Measurements from ENCODE around the gene C1QL1. TPM values are rescaled to one million over a fixed set of nuclear protein-coding genes. Genes with fewer than 3 reads are reported as not detected.

C1QL1 gene
- polyA plus RNA-seq, 1 donor (not counting 4 experiments of a cell fraction or from before 2014, with no cell fraction given) = 0.04 TPM

GRCh38 chr17:45016237-45016636 is 48.1 kb upstream of the C1QL1 start:
- Histone ChIP-seq H3K79me2 (ENCODE audit: control insufficient read depth, insufficient read depth, low read length) (no peaks in the 10 kb centered on the region), H3K27me3 (ENCODE audit: control insufficient read depth, extremely low read depth, insufficient read depth, low read length) (no peaks in the 10 kb centered on the region), H3K4me1 (ENCODE audit: control insufficient read depth, extremely low read depth, insufficient read depth, low read length) (peaks cover 9% of the 10 kb centered on the region), H3K9me1 (ENCODE audit: control insufficient read depth, extremely low read depth, insufficient read depth, low read length) (no peaks in the 10 kb centered on the region), H2AFZ (ENCODE audit: control insufficient read depth, low read length) (no peak overlapping the region), H4K20me1 (ENCODE audit: control insufficient read depth, extremely low read depth, insufficient read depth, low read length) (no peaks in the 10 kb centered on the region), H3K9ac (ENCODE audit: control insufficient read depth, extremely low read depth, insufficient read depth, low read length) (no peak overlapping the region), H3K9me3 (ENCODE audit: control insufficient read depth, low read depth, low read length) (no peaks in the 10 kb centered on the region), H3K36me3 (ENCODE audit: control insufficient read depth in 2 of 2, extremely low read depth in 1 of 2, insufficient read depth in 2 of 2, low read length in 2 of 2) (no peaks in the 10 kb centered on the region), H3K4me3 (ENCODE audit: control insufficient read depth in 2 of 3, extremely low read depth in 1 of 3, insufficient read depth in 2 of 3, low read depth in 1 of 3, low read length in 3 of 3) (no peak overlapping the region), H3K27ac (ENCODE audit: control insufficient read depth, insufficient read depth, low read length) (no peak overlapping the region), H3K4me2 (ENCODE audit: control insufficient read depth, extremely low read depth, insufficient read depth, low read depth, low read length) (no peak overlapping the region)
- no peak for DNase-seq (ENCODE audit: low read depth, low spot score)
- no peak for FAIRE-seq
- TF ChIP-seq EZH2 (IDR thresholded peaks at IDR 0.05; ENCODE audit: low read length) (no peak), CTCF (optimal IDR thresholded peaks at IDR 0.05 in 1 of 3, IDR thresholded peaks at IDR 0.05 in 1 of 3, conservative IDR thresholded peaks at IDR 0.05 in 1 of 3; ENCODE audit: extremely low read depth in 1 of 3, insufficient read depth in 2 of 3, low read length in 3 of 3) (no peak)
- dilution Hi-C loops (cut with MboI; ENCODE audit: extremely low pct_ligation_motif_present, low sequenced_read_pairs) = loop anchor here (25.0 kb wide), 1 partner anchor 104 kb away; the partner anchor contains the start of gene GFAP

GRCh38 chr17:45013021-45013997 is 45.2 kb upstream of the C1QL1 start:
- Histone ChIP-seq H4K20me1 (ENCODE audit: control insufficient read depth, extremely low read depth, insufficient read depth, low read length) (no peaks in the 10 kb centered on the region), H2AFZ (ENCODE audit: control insufficient read depth, low read length) (no peak overlapping the region), H3K4me2 (ENCODE audit: control insufficient read depth, extremely low read depth, insufficient read depth, low read depth, low read length) (no peak overlapping the region), H3K4me3 (ENCODE audit: control insufficient read depth in 2 of 3, extremely low read depth in 1 of 3, insufficient read depth in 2 of 3, low read depth in 1 of 3, low read length in 3 of 3) (no peak overlapping the region), H3K9me1 (ENCODE audit: control insufficient read depth, extremely low read depth, insufficient read depth, low read length) (no peaks in the 10 kb centered on the region), H3K36me3 (ENCODE audit: control insufficient read depth in 2 of 2, extremely low read depth in 1 of 2, insufficient read depth in 2 of 2, low read length in 2 of 2) (no peaks in the 10 kb centered on the region), H3K4me1 (ENCODE audit: control insufficient read depth, extremely low read depth, insufficient read depth, low read length) (peaks cover under 1% of the 10 kb centered on the region), H3K27ac (ENCODE audit: control insufficient read depth, insufficient read depth, low read length) (no peak overlapping the region), H3K27me3 (ENCODE audit: control insufficient read depth, extremely low read depth, insufficient read depth, low read length) (peaks cover 1% of the 10 kb centered on the region), H3K79me2 (ENCODE audit: control insufficient read depth, insufficient read depth, low read length) (no peaks in the 10 kb centered on the region), H3K9ac (ENCODE audit: control insufficient read depth, extremely low read depth, insufficient read depth, low read length) (no peak overlapping the region), H3K9me3 (ENCODE audit: control insufficient read depth, low read depth, low read length) (no peaks in the 10 kb centered on the region)
- TF ChIP-seq CTCF (optimal IDR thresholded peaks at IDR 0.05 in 1 of 3, IDR thresholded peaks at IDR 0.05 in 1 of 3, conservative IDR thresholded peaks at IDR 0.05 in 1 of 3; ENCODE audit: extremely low read depth in 1 of 3, insufficient read depth in 2 of 3, low read length in 3 of 3) (no peak), EZH2 (IDR thresholded peaks at IDR 0.05; ENCODE audit: low read length) (no peak)
- FAIRE-seq = no peak
- DNase-seq (ENCODE audit: low read depth, low spot score) = no peak
- dilution Hi-C loops (cut with MboI; ENCODE audit: extremely low pct_ligation_motif_present, low sequenced_read_pairs) = loop anchor here (25.0 kb wide), 1 partner anchor 101 kb away; the partner anchor contains the start of gene GFAP
